Measurements from ENCODE around the gene UGT1A6. TPM values are rescaled to one million over a fixed set of nuclear protein-coding genes. Genes with fewer than 3 reads are reported as not detected.
A peak's percentile ranks its signal among the peaks of the same experiment; 100 is the strongest.

The UGT1A6 gene
- total RNA-seq, 1 donor from 2014 or later, result not detected

- no peaks in the 10 kb centered on the region for H3K36me3 Mint-ChIP-seq (ENCODE audit: insufficient read depth)
- H3K4me1 Mint-ChIP-seq (ENCODE audit: low read depth), result no peaks in the 10 kb centered on the region
- DNase-seq (ENCODE audit: low spot score, unreplicated experiment), result no peak
- no peaks in the 10 kb centered on the region for H3K9me3 Mint-ChIP-seq (ENCODE audit: low read depth)
- no peak overlapping the region for H3K27ac Mint-ChIP-seq
- TF ChIP-seq CTCF (IDR thresholded peaks at IDR 0.05; ENCODE audit: unreplicated experiment), result no peak
- no peak overlapping the region for H3K4me3 Mint-ChIP-seq (ENCODE audit: low read depth)
- no peaks in the 10 kb centered on the region for H3K27me3 Mint-ChIP-seq
Measured at GRCh38 chr2:233816334-233816733, 123.6 kb downstream of the UGT1A6 start.

GRCh38 chr2:233816771-233817170 lies 124.1 kb downstream of the UGT1A6 start:
- no peak for TF ChIP-seq CTCF (IDR thresholded peaks at IDR 0.05; ENCODE audit: unreplicated experiment)
- no peaks in the 10 kb centered on the region for H3K27me3 Mint-ChIP-seq
- no peaks in the 10 kb centered on the region for H3K9me3 Mint-ChIP-seq (ENCODE audit: low read depth)
- no peak for DNase-seq (ENCODE audit: low spot score, unreplicated experiment)
- no peak overlapping the region for H3K4me3 Mint-ChIP-seq (ENCODE audit: low read depth)
- H3K36me3 Mint-ChIP-seq (ENCODE audit: insufficient read depth), result no peaks in the 10 kb centered on the region
- no peaks in the 10 kb centered on the region for H3K4me1 Mint-ChIP-seq (ENCODE audit: low read depth)
- H3K27ac Mint-ChIP-seq, result no peak overlapping the region

- TF ChIP-seq CTCF (IDR thresholded peaks at IDR 0.05; ENCODE audit: unreplicated experiment), result no peak
- no peak for DNase-seq (ENCODE audit: low spot score, unreplicated experiment)
- no peaks in the 10 kb centered on the region for H3K36me3 Mint-ChIP-seq (ENCODE audit: insufficient read depth)
- H3K27ac Mint-ChIP-seq, result no peak overlapping the region
- no peaks in the 10 kb centered on the region for H3K27me3 Mint-ChIP-seq
- no peaks in the 10 kb centered on the region for H3K9me3 Mint-ChIP-seq (ENCODE audit: low read depth)
- no peaks in the 10 kb centered on the region for H3K4me1 Mint-ChIP-seq (ENCODE audit: low read depth)
- H3K4me3 Mint-ChIP-seq (ENCODE audit: low read depth), result no peak overlapping the region
Measured at GRCh38 chr2:233817361-233817911, 124.7 kb downstream of the UGT1A6 start.

- Mint-ChIP-seq H3K9me3 (ENCODE audit: low read depth) (no peaks in the 10 kb centered on the region), H3K27me3 (no peaks in the 10 kb centered on the region), H3K27ac (peak overlapping the region; percentile 38), H3K4me1 (ENCODE audit: low read depth) (no peaks in the 10 kb centered on the region), H3K4me3 (ENCODE audit: low read depth) (no peak overlapping the region), H3K36me3 (ENCODE audit: insufficient read depth) (no peaks in the 10 kb centered on the region)
- no peak for TF ChIP-seq CTCF (IDR thresholded peaks at IDR 0.05; ENCODE audit: unreplicated experiment)
- DNase-seq (ENCODE audit: low spot score, unreplicated experiment), result no peak
Measured at GRCh38 chr2:233817995-233818638, 125.4 kb downstream of the UGT1A6 start.

GRCh38 chr2:233818639-233819621 lies 126.2 kb downstream of the UGT1A6 start:
- Mint-ChIP-seq H3K27ac (no peak overlapping the region), H3K4me1 (ENCODE audit: low read depth) (no peaks in the 10 kb centered on the region), H3K9me3 (ENCODE audit: low read depth) (no peaks in the 10 kb centered on the region), H3K27me3 (no peaks in the 10 kb centered on the region), H3K36me3 (ENCODE audit: insufficient read depth) (no peaks in the 10 kb centered on the region), H3K4me3 (ENCODE audit: low read depth) (no peak overlapping the region)
- DNase-seq (ENCODE audit: low spot score, unreplicated experiment), result no peak
- TF ChIP-seq CTCF (IDR thresholded peaks at IDR 0.05; ENCODE audit: unreplicated experiment), result no peak

Data from progenitor cell of endocrine pancreas (in vitro differentiated cells).